OCI-LY7 (cell line): ENCODE measurements around the gene RNF220. TPM values are rescaled to one million over a fixed set of nuclear protein-coding genes. Genes with fewer than 3 reads are reported as not detected.

Source experiments
- BruUV-seq: library from RNA; stranded (reverse); fragments of 400-500 nt; replicated peaks from 2 replicates; lab custom pipeline; 2021; lab: Mats Ljungman, UMichigan
- CTCF ChIA-PET: fragments of 300-600 bp; sonication (Branson Sonifier 250); formaldehyde crosslinking; loops from one replicate; lab custom pipeline; 2022; ENCODE audit warnings: antibody characterized with exemption; ENCODE audit not compliant: unreplicated experiment; lab: Charles Lee
- POLR2A ChIA-PET: fragments of 300-600 bp; sonication (Branson Sonifier 250); formaldehyde crosslinking; loops from one replicate; lab custom pipeline; 2022; ENCODE audit warnings: antibody characterized with exemption; lab: Charles Lee
- DNase-seq: peaks from one replicate; pipeline ENCODE4 v3.0.0-alpha.2; 2015; ENCODE audit warnings: low spot score
- H2AFZ ChIP-seq: fragments of 200-600 bp; sonication (generic), shearing (Covaris generic); 2 replicates; pipeline ENCODE4 v1.6.1; 2014; ENCODE audit warnings: mild to moderate bottlenecking, antibody characterized with exemption, low read length, moderate library complexity
- H3K27ac ChIP-seq: fragments of 200-600 bp; sonication (generic); 2 replicates; pipeline ENCODE4 v1.5.1; 2014; ENCODE audit warnings: mixed run types, low read depth, mild to moderate bottlenecking, moderate library complexity, low read length, inconsistent platforms; ENCODE audit not compliant: poor library complexity, severe bottlenecking
- H3K36me3 ChIP-seq: fragments of 200-600 bp; sonication (generic); 2 replicates; pipeline ENCODE4 v1.6.1; 2014; ENCODE audit warnings: mild to moderate bottlenecking, antibody characterized with exemption, low read length, moderate library complexity, mixed read lengths; ENCODE audit not compliant: insufficient read depth
- H3K4me1 ChIP-seq: fragments of 200-600 bp; sonication (generic); 2 replicates; pipeline ENCODE4 v1.5.1; 2014; ENCODE audit warnings: mild to moderate bottlenecking, low read length; ENCODE audit not compliant: insufficient read depth, poor library complexity, severe bottlenecking
- H3K4me2 ChIP-seq: fragments of 200-600 bp; sonication (generic); 2 replicates; pipeline ENCODE4 v1.6.1; 2014; ENCODE audit warnings: mild to moderate bottlenecking, low read length
- H3K4me3 ChIP-seq: fragments of 200-600 bp; sonication (generic); 2 replicates; pipeline ENCODE4 v1.5.1; 2014; ENCODE audit warnings: mild to moderate bottlenecking, low read depth, low read length; ENCODE audit not compliant: poor library complexity, severe bottlenecking
- H3K79me2 ChIP-seq: fragments of 200-600 bp; sonication (generic); 2 replicates; pipeline ENCODE4 v1.6.1; 2016; ENCODE audit warnings: low read depth, mild to moderate bottlenecking, low read length, moderate library complexity, mixed read lengths; ENCODE audit not compliant: insufficient read depth
- H3K9me2 ChIP-seq: fragments of 200-600 bp; sonication (generic); 2 replicates; pipeline ENCODE4 v1.6.1; 2016; ENCODE audit warnings: mild to moderate bottlenecking, low read length, mixed read lengths; ENCODE audit not compliant: insufficient read depth
- H3K9me3 ChIP-seq: fragments of 200-600 bp; sonication (generic); 2 replicates; pipeline ENCODE4 v1.6.1; 2014; ENCODE audit warnings: mild to moderate bottlenecking, mixed run types, low read length, mixed read lengths
- H4K20me1 ChIP-seq: fragments of 200-600 bp; sonication (generic); 2 replicates; pipeline ENCODE4 v1.6.1; 2014; ENCODE audit warnings: mild to moderate bottlenecking, antibody characterized with exemption, low read length, moderate library complexity, mixed read lengths; ENCODE audit not compliant: insufficient read depth
- EZH2phosphoT487 ChIP-seq: fragments of 200-600 bp; sonication (generic); IDR thresholded peaks from 2 replicates; pipeline ENCODE4 v1.6.1; 2018; ENCODE audit warnings: low read depth, borderline replicate concordance, mild to moderate bottlenecking, mixed run types, antibody characterized with exemption, low read length, moderate library complexity, mixed read lengths
- intact Hi-C: fragments of 100-400 bp; cut with micrococcal nuclease; formaldehyde crosslinking; loops from one replicate; pipeline ENCODE4 v1.10.0; 2022; ENCODE audit not compliant: unreplicated experiment
- total RNA-seq, 2 experiments: library from RNA; depleted of rRNA in 1 of 2; stranded (reverse); fragments of >200 nt in 1 of 2; shearing (Covaris generic) in 1 of 2; gene quantifications; 2 replicates each; pipeline ENCODE4 v1.2.3, GENCODE V29; 2014 to 2022
- TF ChIP-seq, protein P1 (sequence below): fragments of 200-600 bp; sonication (generic); conservative IDR thresholded peaks from 2 replicates; pipeline ENCODE4 v1.5.1; 2014; ENCODE audit warnings: mild to moderate bottlenecking, antibody characterized with exemption, low read length, moderate library complexity, mixed read lengths

Gene RNF220
- total RNA-seq, 2 experiments from 2014 or later, result 82.3 to 85.5 TPM

DNA sequence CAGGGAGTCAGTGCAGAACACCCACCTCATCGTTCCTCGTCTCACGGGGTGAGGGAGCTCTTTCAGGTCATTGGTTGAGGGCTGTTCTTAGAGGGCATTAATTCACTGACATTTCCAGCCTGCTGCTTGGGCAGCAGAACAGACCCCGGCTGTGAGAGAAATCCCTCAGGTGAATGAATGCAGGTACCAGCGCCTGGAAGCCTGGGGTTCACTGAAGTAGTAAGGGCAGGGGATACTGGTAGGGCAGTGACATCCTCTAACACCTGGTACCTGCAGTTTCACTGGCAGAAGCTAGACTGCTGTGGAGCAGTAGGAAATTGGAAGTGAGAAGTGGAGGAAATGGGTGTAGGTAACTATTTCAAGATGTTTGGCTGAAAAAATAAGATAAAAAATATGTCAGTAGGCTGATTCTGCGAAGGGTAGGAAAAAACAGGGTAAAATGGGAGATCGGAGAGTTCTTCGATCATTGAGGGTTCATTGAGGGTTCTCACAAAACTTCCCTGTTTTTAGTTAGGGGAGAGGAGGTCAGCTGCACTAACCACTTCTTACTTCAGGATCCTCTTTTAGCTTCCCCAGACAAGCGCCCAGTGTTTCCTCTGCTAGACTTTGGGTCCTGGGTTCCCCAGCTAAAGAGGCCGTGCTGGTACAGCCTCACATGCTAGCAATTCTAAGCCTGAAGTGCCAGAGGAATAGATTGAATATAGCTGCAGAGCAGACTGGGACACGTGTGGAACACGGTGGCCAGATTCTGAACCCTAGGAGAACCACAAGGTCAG, 55.2 kb downstream of the RNF220 start:
- no peak overlapping the region for H3K4me2 ChIP-seq
- H3K9me2 ChIP-seq, result no peaks in the 10 kb centered on the region
- no peaks in the 10 kb centered on the region for H3K36me3 ChIP-seq
- H3K4me3 ChIP-seq, result no peak overlapping the region
- no TSS peak for BruUV-seq
- H3K79me2 ChIP-seq, result no peaks in the 10 kb centered on the region
- intact Hi-C loops, result no loop called here
- TF ChIP-seq EZH2phosphoT487, result no peak
- TF ChIP-seq, protein P1, sequence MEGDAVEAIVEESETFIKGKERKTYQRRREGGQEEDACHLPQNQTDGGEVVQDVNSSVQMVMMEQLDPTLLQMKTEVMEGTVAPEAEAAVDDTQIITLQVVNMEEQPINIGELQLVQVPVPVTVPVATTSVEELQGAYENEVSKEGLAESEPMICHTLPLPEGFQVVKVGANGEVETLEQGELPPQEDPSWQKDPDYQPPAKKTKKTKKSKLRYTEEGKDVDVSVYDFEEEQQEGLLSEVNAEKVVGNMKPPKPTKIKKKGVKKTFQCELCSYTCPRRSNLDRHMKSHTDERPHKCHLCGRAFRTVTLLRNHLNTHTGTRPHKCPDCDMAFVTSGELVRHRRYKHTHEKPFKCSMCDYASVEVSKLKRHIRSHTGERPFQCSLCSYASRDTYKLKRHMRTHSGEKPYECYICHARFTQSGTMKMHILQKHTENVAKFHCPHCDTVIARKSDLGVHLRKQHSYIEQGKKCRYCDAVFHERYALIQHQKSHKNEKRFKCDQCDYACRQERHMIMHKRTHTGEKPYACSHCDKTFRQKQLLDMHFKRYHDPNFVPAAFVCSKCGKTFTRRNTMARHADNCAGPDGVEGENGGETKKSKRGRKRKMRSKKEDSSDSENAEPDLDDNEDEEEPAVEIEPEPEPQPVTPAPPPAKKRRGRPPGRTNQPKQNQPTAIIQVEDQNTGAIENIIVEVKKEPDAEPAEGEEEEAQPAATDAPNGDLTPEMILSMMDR, result no peak
- H3K9me3 ChIP-seq, result no peaks in the 10 kb centered on the region
- DNase-seq, result no peak
- no peak overlapping the region for H2AFZ ChIP-seq
- no peaks in the 10 kb centered on the region for H3K4me1 ChIP-seq
- H3K27ac ChIP-seq, result no peak overlapping the region
- CTCF ChIA-PET, result no interaction called here
- POLR2A ChIA-PET, result no interaction called here
- H4K20me1 ChIP-seq, result no peaks in the 10 kb centered on the region

GRCh38 chr1:44464361-44464760, 59.3 kb downstream of the RNF220 start:
- intact Hi-C loops, result no loop called here
- Histone ChIP-seq H2AFZ (no peak overlapping the region), H3K4me2 (no peak overlapping the region), H4K20me1 (no peaks in the 10 kb centered on the region), H3K4me3 (no peak overlapping the region), H3K9me2 (no peaks in the 10 kb centered on the region), H3K4me1 (no peaks in the 10 kb centered on the region), H3K27ac (no peak overlapping the region), H3K79me2 (no peaks in the 10 kb centered on the region), H3K9me3 (no peaks in the 10 kb centered on the region), H3K36me3 (no peaks in the 10 kb centered on the region)
- CTCF ChIA-PET, result no interaction called here
- POLR2A ChIA-PET, result interaction anchor here (0.6 to 0.9 kb wide), 2 partner anchors 29 to 1273 kb away, joined by 3 read pairs; no protein-coding TSS in a partner anchor
- no TSS peak for BruUV-seq
- TF ChIP-seq EZH2phosphoT487, result no peak
- TF ChIP-seq, protein P1, result no peak
- DNase-seq, result no peak

GRCh38 chr1:44467566-44467965, 62.5 kb downstream of the RNF220 start:
- POLR2A ChIA-PET, result no interaction called here

More at GRCh38 chr1:44467566-44467965, 62.5 kb downstream of the RNF220 start:
- DNase-seq, result no peak
- Histone ChIP-seq H3K79me2 (no peaks in the 10 kb centered on the region), H3K4me2 (no peak overlapping the region), H3K27ac (no peak overlapping the region), H3K9me3 (no peaks in the 10 kb centered on the region), H4K20me1 (no peaks in the 10 kb centered on the region), H3K4me1 (no peaks in the 10 kb centered on the region), H3K9me2 (no peaks in the 10 kb centered on the region), H3K36me3 (no peaks in the 10 kb centered on the region), H3K4me3 (no peak overlapping the region), H2AFZ (no peak overlapping the region)
- BruUV-seq, result no TSS peak
- no peak for TF ChIP-seq EZH2phosphoT487
- TF ChIP-seq, protein P1, result no peak
- intact Hi-C loops, result no loop called here
- CTCF ChIA-PET, result no interaction called here
